HepG2 (cell line): ENCODE measurements around the gene ABCF1. TPM values are rescaled to one million over a fixed set of nuclear protein-coding genes. Genes with fewer than 3 reads are reported as not detected.

Source experiments
- ADNP ChIP-seq: sonication (generic); formaldehyde crosslinking; IDR thresholded peaks from 2 replicates; pipeline ENCODE4 v1.4.0; 2020; ENCODE audit warnings: missing genetic modification reagents
- GMEB1 ChIP-seq: sonication (generic); formaldehyde crosslinking; IDR thresholded peaks from 2 replicates; pipeline ENCODE4 v1.5.1; 2020; ENCODE audit warnings: missing genetic modification reagents, mild to moderate bottlenecking, borderline replicate concordance
- HBP1 ChIP-seq: IDR thresholded peaks from 2 replicates; pipeline ENCODE4 v1.6.1; 2016; ENCODE audit warnings: low read depth, control low read depth
- HNRNPK ChIP-seq: fragments of 200-400 bp; formaldehyde crosslinking; IDR thresholded peaks from 2 replicates; pipeline ENCODE4 v1.6.1; 2018; ENCODE audit warnings: low read length, low read depth, moderate library complexity, mild to moderate bottlenecking; ENCODE audit not compliant: poor library complexity, severe bottlenecking
- KAT8 ChIP-seq: IDR thresholded peaks from 2 replicates; pipeline ENCODE4 v1.6.1; 2016; ENCODE audit warnings: missing genetic modification reagents, missing compliant biosample characterization
- MXD3 ChIP-seq: IDR thresholded peaks from 2 replicates; pipeline ENCODE4 v1.6.1; 2016; ENCODE audit warnings: mild to moderate bottlenecking, missing biosample characterization, missing genetic modification reagents
- POLR2A ChIP-seq, 2 experiments: IDR thresholded peaks; 2 replicates each; pipeline ENCODE4 v1.6.1; 2011; ENCODE audit warnings: low read depth in 2 of 2, low read length in 2 of 2, mild to moderate bottlenecking in 1 of 2, moderate library complexity in 1 of 2; ENCODE audit not compliant: insufficient read depth in 1 of 2
- RAD21 ChIP-seq: fragments of 450-650 bp; formaldehyde crosslinking; IDR thresholded peaks from 2 replicates; pipeline ENCODE4 v1.5.0; 2020; ENCODE audit warnings: mild to moderate bottlenecking
- REPIN1 ChIP-seq: sonication (generic); formaldehyde crosslinking; IDR thresholded peaks from 2 replicates; pipeline ENCODE4 v1.8.0; 2022; ENCODE audit warnings: missing genetic modification reagents, low read depth, mild to moderate bottlenecking, borderline replicate concordance
- SALL1 ChIP-seq: sonication (generic); formaldehyde crosslinking; IDR thresholded peaks from 2 replicates; pipeline ENCODE4 v1.8.0; 2022; ENCODE audit warnings: mild to moderate bottlenecking, missing genetic modification reagents
- SMC3 ChIP-seq: IDR thresholded peaks from 2 replicates; pipeline ENCODE4 v1.6.1; 2011; ENCODE audit warnings: low read length, improper control_type of control experiment
- STAG1 ChIP-seq: sonication (generic); formaldehyde crosslinking; IDR thresholded peaks from 2 replicates; pipeline ENCODE4 v1.4.0; 2020; ENCODE audit warnings: missing genetic modification reagents
- TFAP4 ChIP-seq: sonication (generic); IDR thresholded peaks from 2 replicates; pipeline ENCODE4 v1.6.1; 2016; ENCODE audit warnings: low read depth, borderline replicate concordance
- polyA plus RNA-seq, 8 experiments: library from polyadenylated mRNA; depleted of rRNA in 3 of 8; stranded (reverse) in 7 of 8; unstranded in 1 of 8; fragments of >200 nt; fragmentation: Illumina TruSeq in 4 of 8; extraction: Trizol in 4 of 8; gene quantifications; 2 replicates each; pipeline versions ENCODE4 v1.2.1 to v1.2.3, GENCODE V29; 2011 to 2016; ENCODE audit warnings: low read depth in 4 of 8, missing spikeins in 1 of 8, mixed read lengths in 1 of 8; ENCODE audit not compliant: insufficient read depth in 1 of 8
- total RNA-seq, 5 experiments: library from RNA; depleted of rRNA; stranded (reverse); fragments of >200 nt; fragmentation: Illumina TruSeq; extraction: Trizol; gene quantifications; 2 replicates each; pipeline ENCODE4 v1.2.3, GENCODE V29; 2016; ENCODE audit warnings: low read depth in 1 of 5

Gene ABCF1
- total and polyA plus RNA-seq, 2 of the 13 experiments (the other 11 are each of a cell fraction or from before 2014, with no cell fraction given): 25.4 to 98.9 TPM

DNA sequence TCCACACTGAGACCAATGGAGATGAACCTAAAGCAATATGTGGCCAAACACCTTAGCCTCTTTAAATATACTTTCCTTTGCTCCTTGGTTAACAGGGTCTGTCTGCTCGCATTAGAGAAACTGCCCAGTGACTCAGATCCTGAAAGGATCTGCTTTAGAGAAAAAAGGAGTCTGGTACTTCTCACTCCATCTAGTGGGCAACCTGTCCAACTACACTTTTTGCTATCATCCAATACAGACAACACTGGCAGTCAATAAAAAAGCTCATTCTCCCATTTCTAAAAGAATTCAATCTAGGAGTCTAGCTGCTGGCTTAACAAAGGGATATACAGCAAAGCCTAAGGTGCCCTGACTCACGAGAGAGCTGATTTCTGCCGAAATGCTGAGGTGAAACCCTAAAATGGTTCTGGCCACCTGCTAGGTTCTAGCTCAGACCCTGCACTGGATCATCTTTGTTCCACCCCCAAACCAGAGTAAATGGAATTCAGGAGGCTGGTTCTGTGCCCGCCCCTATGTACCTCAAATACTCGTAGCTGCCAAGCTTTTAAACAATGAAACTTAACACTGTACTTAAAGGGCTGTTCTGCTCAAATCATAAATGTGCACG, 26.5 kb upstream of the ABCF1 start (continued):
- no peak for TF ChIP-seq TFAP4
- TF ChIP-seq RAD21 (CRISPR knock-in tag): peak; percentile 70
- peak; percentile 94 for TF ChIP-seq SMC3
- no peak for TF ChIP-seq REPIN1 (CRISPR knock-in tag)
- TF ChIP-seq KAT8: 0 out of 2 replicates have a peak, but pooled peaks have one; percentile 21
- TF ChIP-seq MXD3: no peak
- no peak for TF ChIP-seq SALL1
- no peak for TF ChIP-seq POLR2A (IDR thresholded peaks at IDR 0.05; ENCODE audit: insufficient read depth in 1 of 2, low read depth in 2 of 2, low read length in 2 of 2)
- peak; percentile 69 for TF ChIP-seq STAG1 (CRISPR knock-in tag)
- TF ChIP-seq ADNP: no peak
- no peak for TF ChIP-seq HBP1 (CRISPR knock-in tag)
- TF ChIP-seq GMEB1 (CRISPR knock-in tag): no peak
- TF ChIP-seq HNRNPK: no peak
